GM12874 (cell line): ENCODE results near the gene IL6.

Experiments
- CTCF ChIP-seq: IDR thresholded peaks from 2 replicates; pipeline ENCODE4 v1.5.1; 2011; ENCODE audit warnings: low read depth, mild to moderate bottlenecking, control low read depth, low read length, moderate library complexity; ENCODE audit not compliant: insufficient read depth

The IL6 gene

GRCh38 chr7:22718200-22718711 is 8.7 kb upstream of the IL6 start:
- no peak for TF ChIP-seq CTCF

GRCh38 chr7:22718911-22719420 is 8.0 kb upstream of the IL6 start:
- TF ChIP-seq CTCF, result no peak

- no peak for TF ChIP-seq CTCF
These were observed 5.9 kb upstream of the IL6 start for GRCh38 chr7:22720791-22721786.

- TF ChIP-seq CTCF, result no peak
These were observed 4.3 kb upstream of the IL6 start for GRCh38 chr7:22722536-22723180.

- no peak for TF ChIP-seq CTCF
These were observed 3.8 kb upstream of the IL6 start for GRCh38 chr7:22723181-22723601.

- TF ChIP-seq CTCF, result no peak
These were observed 3.4 kb upstream of the IL6 start for GRCh38 chr7:22723637-22724036.

GRCh38 chr7:22724861-22725260 is 2.1 kb upstream of the IL6 start:
- TF ChIP-seq CTCF, result no peak
